ENCODE data around the gene HIRA. TPM values are rescaled to one million over a fixed set of nuclear protein-coding genes. Genes with fewer than 3 reads are reported as not detected.
"Not testable (repeated sequence)": the region's sequence is repeated elsewhere in the genome, so short reads cannot be mapped to it uniquely, and the experiment has no call there.

Gene HIRA
- total and polyA plus RNA-seq, 10 donors = 8.9 to 31.7 (median 24.6) TPM

DNA sequence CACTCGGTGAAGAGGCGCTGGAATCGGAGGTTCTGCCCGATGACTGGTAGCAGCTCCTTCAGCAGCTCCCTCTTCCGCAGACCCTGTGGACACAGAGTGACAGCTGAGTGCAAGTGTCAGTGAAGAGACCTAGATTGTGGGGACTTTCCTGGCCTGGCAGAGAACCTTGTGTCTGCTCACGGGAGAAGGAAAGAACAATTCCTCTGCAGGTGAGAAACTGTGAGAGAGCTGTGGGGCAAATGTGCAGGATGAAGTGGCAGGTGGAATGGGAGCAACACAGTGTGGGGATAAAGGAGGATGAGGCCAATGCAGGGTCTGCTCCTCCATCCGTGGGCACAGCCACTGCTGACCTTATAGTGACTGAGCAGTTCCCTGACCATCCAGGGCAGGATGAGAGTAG, 100.1 kb downstream of the HIRA start:
- Histone ChIP-seq H3K27me3 (replicated peaks in 1 of 7) (no peaks in the 10 kb centered on the region), H3K36me3 (peaks cover 25 to 87% (median 71%) of the 10 kb centered on the region in 6 donors), H3K4me3 (no peak overlapping the region), H3K4me1 (no peaks in the 10 kb centered on the region), H3K9me3 (peaks cover 12 to 87% (median 71%) of the 10 kb centered on the region in 8 donors), H3K27ac (no peak overlapping the region)
- intact Hi-C loops (cut with DNase I; ENCODE audit: low total_unique reads) = no loop called here
- TF ChIP-seq POLR2AphosphoS5 (IDR thresholded peaks at IDR 0.05) (no peak), POLR2A (IDR thresholded peaks at IDR 0.05) (no peak)
- TF ChIP-seq, protein P1, sequence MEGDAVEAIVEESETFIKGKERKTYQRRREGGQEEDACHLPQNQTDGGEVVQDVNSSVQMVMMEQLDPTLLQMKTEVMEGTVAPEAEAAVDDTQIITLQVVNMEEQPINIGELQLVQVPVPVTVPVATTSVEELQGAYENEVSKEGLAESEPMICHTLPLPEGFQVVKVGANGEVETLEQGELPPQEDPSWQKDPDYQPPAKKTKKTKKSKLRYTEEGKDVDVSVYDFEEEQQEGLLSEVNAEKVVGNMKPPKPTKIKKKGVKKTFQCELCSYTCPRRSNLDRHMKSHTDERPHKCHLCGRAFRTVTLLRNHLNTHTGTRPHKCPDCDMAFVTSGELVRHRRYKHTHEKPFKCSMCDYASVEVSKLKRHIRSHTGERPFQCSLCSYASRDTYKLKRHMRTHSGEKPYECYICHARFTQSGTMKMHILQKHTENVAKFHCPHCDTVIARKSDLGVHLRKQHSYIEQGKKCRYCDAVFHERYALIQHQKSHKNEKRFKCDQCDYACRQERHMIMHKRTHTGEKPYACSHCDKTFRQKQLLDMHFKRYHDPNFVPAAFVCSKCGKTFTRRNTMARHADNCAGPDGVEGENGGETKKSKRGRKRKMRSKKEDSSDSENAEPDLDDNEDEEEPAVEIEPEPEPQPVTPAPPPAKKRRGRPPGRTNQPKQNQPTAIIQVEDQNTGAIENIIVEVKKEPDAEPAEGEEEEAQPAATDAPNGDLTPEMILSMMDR (IDR thresholded peaks at IDR 0.05 in 8 of 11, conservative IDR thresholded peaks at IDR 0.05 in 3 of 11) = no peak
- no peak for DNase-seq
- WGBS, 5 donors = 92 to 98% (median 94%) methylated on average over 7 of the region's 7 CpGs

DNA sequence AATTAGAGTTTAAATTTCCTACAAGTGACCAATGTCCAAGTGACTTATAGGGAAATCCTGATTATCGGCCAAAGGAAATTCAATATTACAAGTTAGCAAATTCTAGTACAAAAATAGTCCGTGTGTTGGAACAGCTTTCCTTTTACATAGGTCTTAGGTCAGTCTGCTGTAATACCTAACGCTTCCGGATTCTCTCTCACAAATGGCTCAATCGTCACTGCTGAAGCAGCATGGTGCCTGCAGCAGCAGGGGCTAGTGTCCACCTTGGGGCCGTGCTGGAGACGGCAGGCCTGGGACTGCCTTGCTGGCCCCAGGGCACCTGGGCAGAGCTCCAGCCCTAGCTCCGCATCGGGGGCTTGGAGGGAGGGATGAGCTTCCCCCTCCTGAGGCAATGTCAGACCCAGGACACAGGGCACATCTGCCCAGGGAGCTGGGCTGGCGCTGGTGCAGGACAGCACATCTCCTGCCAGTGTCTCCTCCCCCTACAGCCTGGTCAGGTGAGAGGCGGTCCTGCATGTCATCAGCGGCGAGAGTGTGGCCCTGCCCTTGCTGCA, 100.6 kb downstream of the HIRA start:
- Histone ChIP-seq H3K36me3 (peaks cover 20 to 82% (median 65%) of the 10 kb centered on the region in 6 donors), H3K9me3 (peaks cover 11 to 82% (median 66%) of the 10 kb centered on the region in 8 donors), H3K4me3 (no peak overlapping the region), H3K27ac (no peak overlapping the region), H3K4me1 (no peaks in the 10 kb centered on the region), H3K27me3 (replicated peaks in 1 of 7) (no peaks in the 10 kb centered on the region)
- 96 to 99% (median 98%) methylated on average over 11 to 13 of the region's 13 CpGs for WGBS, 5 donors
- intact Hi-C loops (cut with DNase I; ENCODE audit: low total_unique reads) = no loop called here
- DNase-seq = no peak
- TF ChIP-seq POLR2A (IDR thresholded peaks at IDR 0.05) (no peak), POLR2AphosphoS5 (IDR thresholded peaks at IDR 0.05) (peak in 1 of 3 donors; percentile 58)

DNA sequence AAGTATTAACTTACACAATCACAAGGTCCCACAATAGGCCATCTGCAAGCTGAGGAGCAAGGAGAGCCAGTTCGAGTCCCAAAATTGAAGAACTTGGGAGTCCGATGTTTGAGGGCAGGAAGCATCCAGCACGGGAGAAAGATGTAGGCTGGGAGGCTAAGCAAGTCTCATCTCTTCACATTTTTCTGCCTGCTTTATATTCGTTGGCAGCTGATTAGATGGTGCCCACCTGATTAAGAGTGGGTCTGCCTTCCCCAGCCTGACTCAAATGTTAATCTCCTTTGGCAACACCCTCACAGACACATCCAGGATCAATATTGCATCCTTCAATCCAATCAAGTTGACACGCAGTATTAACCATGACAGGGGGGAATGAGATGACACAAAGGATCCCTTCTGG, 101.3 kb downstream of the HIRA start:
- H3K4me3 ChIP-seq; H3K4me1 ChIP-seq; H3K27me3 ChIP-seq (replicated peaks in 1 of 7); H3K27ac ChIP-seq; intact Hi-C loops (cut with DNase I; ENCODE audit: low total_unique reads); DNase-seq: not testable (repeated sequence)
- H3K36me3 ChIP-seq = peaks cover 19 to 74% (median 58%) of the 10 kb centered on the region in 6 donors
- peaks cover 11 to 75% (median 59%) of the 10 kb centered on the region in 8 donors for H3K9me3 ChIP-seq
- 93 to 100% (median 98%) methylated on average over 5 of the region's 5 CpGs for WGBS, 5 donors

DNA sequence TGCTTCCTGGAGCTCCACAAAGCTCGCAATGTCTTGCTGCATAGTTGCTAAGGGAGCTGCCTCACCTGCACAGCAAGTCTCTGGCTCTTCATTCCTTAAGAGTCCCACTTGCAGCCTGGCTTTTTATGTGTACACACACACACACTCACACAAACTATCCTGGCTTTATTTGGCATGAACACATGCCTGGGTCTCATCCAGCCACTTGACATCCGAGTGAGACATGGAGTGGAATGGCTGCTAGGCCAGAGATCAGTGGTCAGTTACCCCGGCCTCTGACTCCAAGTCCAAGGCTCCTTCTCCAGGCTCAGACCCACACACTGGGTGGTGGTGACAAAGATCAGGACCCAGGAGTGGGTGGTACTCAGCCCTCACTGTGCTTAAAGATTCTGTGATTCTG, 102.1 kb downstream of the HIRA start:
- WGBS, 5 donors = 97 to 100% (median 98%) methylated on average over 3 of the region's 3 CpGs

DNA sequence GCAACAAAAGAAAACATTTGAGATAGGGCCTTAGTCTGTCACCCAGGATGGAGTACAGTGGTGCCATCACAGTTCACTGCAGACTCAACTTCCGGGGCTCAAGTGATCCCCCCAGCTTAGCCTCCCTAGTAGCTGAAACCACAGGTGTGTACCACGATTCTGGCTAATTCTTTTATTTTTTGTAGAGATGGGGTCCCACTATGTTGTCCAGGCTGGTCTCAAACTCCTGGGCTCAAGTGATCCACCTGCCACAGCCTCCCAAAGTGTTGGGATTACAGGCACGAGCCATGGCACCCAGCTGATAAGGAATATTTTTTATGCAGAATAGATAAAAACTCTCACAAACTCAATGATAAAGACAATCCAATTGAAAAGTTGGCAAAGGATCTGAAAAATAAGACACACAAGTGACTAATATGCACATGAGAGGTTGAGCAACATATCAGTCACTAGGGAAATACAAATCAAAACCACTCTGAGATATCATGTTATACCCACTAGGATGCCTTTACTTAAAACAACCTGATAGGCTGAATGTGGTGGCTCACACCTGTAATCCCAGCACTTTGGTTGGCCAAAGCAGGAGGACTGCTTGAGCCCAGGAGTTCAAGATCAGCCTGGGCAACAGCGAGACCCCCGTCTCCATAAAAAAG, 106.1 kb downstream of the HIRA start:
- Histone ChIP-seq H3K27ac (peak overlapping the region in 1 of 8 donors; percentile 4), H3K36me3 (peaks cover 0 to 26% (median 13%) of the 10 kb centered on the region in 6 donors), H3K27me3 (replicated peaks in 1 of 7) (no peaks in the 10 kb centered on the region), H3K4me3 (no peak overlapping the region), H3K4me1 (no peaks in the 10 kb centered on the region), H3K9me3 (peaks cover 0 to 46% (median 25%) of the 10 kb centered on the region in 8 donors)
- intact Hi-C loops (cut with DNase I; ENCODE audit: low total_unique reads) = no loop called here
- no peak for DNase-seq
- WGBS, 5 donors = 88 to 99% (median 91%) methylated on average over 5 of the region's 5 CpGs
- TF ChIP-seq, protein P1 (IDR thresholded peaks at IDR 0.05 in 8 of 11, conservative IDR thresholded peaks at IDR 0.05 in 3 of 11) = no peak
- TF ChIP-seq POLR2AphosphoS5 (IDR thresholded peaks at IDR 0.05) = no peak
- TF ChIP-seq POLR2A (IDR thresholded peaks at IDR 0.05) = no peak

More for the DNA sequence above, 102.1 kb downstream of the HIRA start:
- Histone ChIP-seq H3K4me1 (no peaks in the 10 kb centered on the region), H3K36me3 (peaks cover 19 to 67% (median 51%) of the 10 kb centered on the region in 6 donors), H3K9me3 (peaks cover 11 to 67% (median 52%) of the 10 kb centered on the region in 8 donors), H3K27ac (no peak overlapping the region), H3K27me3 (replicated peaks in 1 of 7) (no peaks in the 10 kb centered on the region), H3K4me3 (no peak overlapping the region)
- intact Hi-C loops (cut with DNase I; ENCODE audit: low total_unique reads) = no loop called here
- DNase-seq = no peak
- TF ChIP-seq POLR2A (IDR thresholded peaks at IDR 0.05) (no peak), POLR2AphosphoS5 (IDR thresholded peaks at IDR 0.05) (no peak)
- TF ChIP-seq, protein P1 (IDR thresholded peaks at IDR 0.05 in 8 of 11, conservative IDR thresholded peaks at IDR 0.05 in 3 of 11) = no peak

DNA sequence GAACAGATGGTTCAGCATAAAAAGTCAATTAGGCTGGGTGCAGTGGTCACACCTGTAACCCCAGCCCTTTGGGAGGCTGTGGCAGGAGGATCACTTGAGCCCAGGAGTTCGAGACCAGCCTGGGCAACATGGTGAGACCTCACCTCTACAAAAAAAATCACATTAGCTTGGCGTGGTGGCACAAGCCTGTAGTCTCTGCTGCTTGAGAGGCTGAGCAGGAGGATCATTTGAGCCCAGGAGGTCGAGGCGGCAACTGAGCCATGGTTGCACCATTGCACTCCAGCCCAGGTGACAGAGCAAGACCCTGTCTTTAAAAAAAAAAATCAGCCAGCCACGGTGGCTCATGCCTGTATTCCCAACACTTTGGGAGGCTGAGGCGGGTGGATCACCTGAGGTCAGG, 108.1 kb downstream of the HIRA start:
- intact Hi-C loops (cut with DNase I; ENCODE audit: low total_unique reads); H3K4me1 ChIP-seq; H3K4me3 ChIP-seq; H3K27ac ChIP-seq; H3K36me3 ChIP-seq; DNase-seq; H3K27me3 ChIP-seq (replicated peaks in 1 of 7): not testable (repeated sequence)
- WGBS, 5 donors = 87 to 91% (median 89%) methylated on average over 6 of the region's 6 CpGs
- H3K9me3 ChIP-seq = peaks cover 0 to 60% (median 40%) of the 10 kb centered on the region in 8 donors
